Fibroblast of lung (primary cell): ENCODE results near the gene SLC25A34.

Experiments used
- EZH2 ChIP-seq: IDR thresholded peaks from 2 replicates; pipeline ENCODE4 v1.5.1; 2012; ENCODE audit warnings: low read length, control low read depth, mild to moderate bottlenecking; ENCODE audit errors: missing control alignments
- TF ChIP-seq, protein P1 (sequence below), 2 donors: IDR thresholded peaks in 1 of 2; conservative IDR thresholded peaks in 1 of 2; 1 replicate in 1 of 2; 2 replicates in 1 of 2; pipeline ENCODE4 v1.5.1; 2011 to 2012; ENCODE audit warnings: low read length in 2 of 2, control low read depth in 1 of 2, inconsistent platforms in 1 of 2, low read depth in 1 of 2, mild to moderate bottlenecking in 1 of 2

DNA sequence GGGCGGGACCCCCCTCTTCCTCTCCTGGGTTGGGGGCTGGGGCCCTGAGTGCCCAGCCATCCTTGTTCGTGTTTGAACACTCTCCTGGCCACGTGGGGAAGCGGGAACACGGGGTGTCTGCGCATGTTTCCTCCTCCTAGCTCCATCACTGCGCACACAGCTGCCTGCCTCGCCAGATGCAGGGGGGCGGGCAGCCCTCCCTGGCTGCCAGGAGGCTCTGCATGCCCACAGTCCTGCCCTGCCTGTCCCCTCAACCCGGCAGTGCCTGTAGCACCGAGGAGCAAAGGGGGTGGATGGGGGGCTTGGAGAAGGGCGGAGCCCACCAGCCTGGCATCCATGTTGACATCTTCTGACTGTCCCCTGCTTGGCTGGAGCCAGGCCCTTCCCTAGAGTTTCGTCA, 1.8 kb upstream of the SLC25A34 start:
- TF ChIP-seq, protein P1, sequence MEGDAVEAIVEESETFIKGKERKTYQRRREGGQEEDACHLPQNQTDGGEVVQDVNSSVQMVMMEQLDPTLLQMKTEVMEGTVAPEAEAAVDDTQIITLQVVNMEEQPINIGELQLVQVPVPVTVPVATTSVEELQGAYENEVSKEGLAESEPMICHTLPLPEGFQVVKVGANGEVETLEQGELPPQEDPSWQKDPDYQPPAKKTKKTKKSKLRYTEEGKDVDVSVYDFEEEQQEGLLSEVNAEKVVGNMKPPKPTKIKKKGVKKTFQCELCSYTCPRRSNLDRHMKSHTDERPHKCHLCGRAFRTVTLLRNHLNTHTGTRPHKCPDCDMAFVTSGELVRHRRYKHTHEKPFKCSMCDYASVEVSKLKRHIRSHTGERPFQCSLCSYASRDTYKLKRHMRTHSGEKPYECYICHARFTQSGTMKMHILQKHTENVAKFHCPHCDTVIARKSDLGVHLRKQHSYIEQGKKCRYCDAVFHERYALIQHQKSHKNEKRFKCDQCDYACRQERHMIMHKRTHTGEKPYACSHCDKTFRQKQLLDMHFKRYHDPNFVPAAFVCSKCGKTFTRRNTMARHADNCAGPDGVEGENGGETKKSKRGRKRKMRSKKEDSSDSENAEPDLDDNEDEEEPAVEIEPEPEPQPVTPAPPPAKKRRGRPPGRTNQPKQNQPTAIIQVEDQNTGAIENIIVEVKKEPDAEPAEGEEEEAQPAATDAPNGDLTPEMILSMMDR (conservative IDR thresholded peaks at IDR 0.05 in 1 of 2, IDR thresholded peaks at IDR 0.05 in 1 of 2; ENCODE audit: low read depth in 1 of 2, low read length in 2 of 2) = no peak
- TF ChIP-seq EZH2 = no peak
